Neural crest cell (in vitro differentiated cells): Measurements from ENCODE around the gene DNHD1. TPM values are rescaled to one million over a fixed set of nuclear protein-coding genes. Genes with fewer than 3 reads are reported as not detected.

ENCODE experiments used
- DNase-seq: peaks from one replicate; pipeline ENCODE4 v3.0.0; 2021; ENCODE audit warnings: low read depth, mixed read lengths, low spot score
- H3K27ac Mint-ChIP-seq: one replicate; pipeline ENCODE4 v1.8.0; 2021; ENCODE audit warnings: mild to moderate bottlenecking, mixed read lengths; ENCODE audit not compliant: unreplicated experiment
- H3K27me3 Mint-ChIP-seq: 2 replicates; pipeline ENCODE4 v1.8.0; 2021; ENCODE audit warnings: low read depth, mild to moderate bottlenecking, mixed read lengths
- H3K36me3 Mint-ChIP-seq: 2 replicates; pipeline ENCODE4 v1.8.0; 2021; ENCODE audit warnings: low read depth, mild to moderate bottlenecking, mixed read lengths
- H3K4me1 Mint-ChIP-seq: 2 replicates; pipeline ENCODE4 v1.8.0; 2021; ENCODE audit warnings: mixed read lengths
- H3K4me3 Mint-ChIP-seq: one replicate; pipeline ENCODE4 v1.8.0; 2021; ENCODE audit warnings: mild to moderate bottlenecking, mixed read lengths
- H3K9me3 Mint-ChIP-seq: 2 replicates; pipeline ENCODE4 v1.8.0; 2021; ENCODE audit warnings: mixed read lengths
- total RNA-seq: library from RNA; stranded (reverse); gene quantifications from 2 replicates; pipeline ENCODE4 v1.2.1, GENCODE V29; 2021
- TF ChIP-seq, protein P1 (sequence below): fragments of 200-600 bp; sonication (generic); conservative IDR thresholded peaks from 2 replicates; pipeline ENCODE4 v1.5.0; 2021; ENCODE audit warnings: antibody characterized with exemption, mild to moderate bottlenecking

DNHD1 gene
- total RNA-seq, 1 donor from 2014 or later, result 10.2 TPM

DNA sequence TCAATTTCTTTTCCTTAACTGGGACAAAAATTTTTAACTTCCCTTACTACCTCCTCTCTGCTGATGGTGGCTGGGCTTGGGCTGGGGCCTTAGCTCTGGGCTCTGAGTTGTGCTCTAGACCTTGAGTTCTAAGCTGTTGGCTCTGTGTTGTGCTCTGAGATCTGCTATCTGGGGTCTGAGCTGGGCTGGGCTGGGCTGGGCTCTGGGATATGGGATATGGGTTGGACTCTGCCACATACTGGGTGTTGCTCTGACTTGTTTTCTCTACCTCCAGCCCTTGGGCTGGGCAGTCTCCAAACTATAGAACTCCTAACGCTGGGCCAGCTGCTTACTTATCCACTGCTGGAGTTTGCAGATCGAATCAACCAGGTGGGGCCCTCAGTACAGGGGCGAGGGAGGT lies 41.9 kb downstream of the DNHD1 start:
- H3K27me3 Mint-ChIP-seq, result no peaks in the 10 kb centered on the region
- no peak for DNase-seq
- TF ChIP-seq, protein P1, sequence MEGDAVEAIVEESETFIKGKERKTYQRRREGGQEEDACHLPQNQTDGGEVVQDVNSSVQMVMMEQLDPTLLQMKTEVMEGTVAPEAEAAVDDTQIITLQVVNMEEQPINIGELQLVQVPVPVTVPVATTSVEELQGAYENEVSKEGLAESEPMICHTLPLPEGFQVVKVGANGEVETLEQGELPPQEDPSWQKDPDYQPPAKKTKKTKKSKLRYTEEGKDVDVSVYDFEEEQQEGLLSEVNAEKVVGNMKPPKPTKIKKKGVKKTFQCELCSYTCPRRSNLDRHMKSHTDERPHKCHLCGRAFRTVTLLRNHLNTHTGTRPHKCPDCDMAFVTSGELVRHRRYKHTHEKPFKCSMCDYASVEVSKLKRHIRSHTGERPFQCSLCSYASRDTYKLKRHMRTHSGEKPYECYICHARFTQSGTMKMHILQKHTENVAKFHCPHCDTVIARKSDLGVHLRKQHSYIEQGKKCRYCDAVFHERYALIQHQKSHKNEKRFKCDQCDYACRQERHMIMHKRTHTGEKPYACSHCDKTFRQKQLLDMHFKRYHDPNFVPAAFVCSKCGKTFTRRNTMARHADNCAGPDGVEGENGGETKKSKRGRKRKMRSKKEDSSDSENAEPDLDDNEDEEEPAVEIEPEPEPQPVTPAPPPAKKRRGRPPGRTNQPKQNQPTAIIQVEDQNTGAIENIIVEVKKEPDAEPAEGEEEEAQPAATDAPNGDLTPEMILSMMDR, result no peak
- H3K9me3 Mint-ChIP-seq, result no peaks in the 10 kb centered on the region
- H3K27ac Mint-ChIP-seq, result no peak overlapping the region
- peaks cover 6% of the 10 kb centered on the region for H3K4me1 Mint-ChIP-seq
- no peaks in the 10 kb centered on the region for H3K36me3 Mint-ChIP-seq
- no peak overlapping the region for H3K4me3 Mint-ChIP-seq

DNA sequence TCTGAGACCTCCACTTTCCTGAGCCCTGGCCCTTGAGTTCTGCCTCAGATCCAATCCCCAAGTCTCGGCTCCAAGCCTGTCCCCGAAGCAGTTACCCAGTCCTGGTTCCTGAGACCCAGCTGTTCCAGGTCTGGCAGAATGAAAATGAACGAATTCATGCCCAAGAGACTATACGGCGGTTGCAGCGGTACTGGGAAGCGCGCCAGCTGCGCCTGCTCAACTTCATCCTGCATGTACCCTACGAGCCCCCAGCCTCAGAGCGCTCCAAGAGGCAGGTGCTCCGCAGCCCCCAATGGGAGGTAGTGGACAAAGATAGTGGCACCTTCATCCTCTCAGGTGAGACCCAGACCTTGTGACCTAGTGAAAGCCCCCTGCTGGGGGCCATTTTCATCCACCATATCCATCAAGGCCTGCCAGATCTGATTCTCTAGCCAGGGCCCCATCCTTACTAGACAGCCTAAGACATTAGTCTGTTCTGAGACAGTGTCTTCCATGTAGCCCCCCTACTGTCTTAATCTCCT lies 42.7 kb downstream of the DNHD1 start:
- Mint-ChIP-seq H3K36me3 (no peaks in the 10 kb centered on the region), H3K4me3 (no peak overlapping the region), H3K27ac (peak overlapping the region; percentile 80), H3K9me3 (no peaks in the 10 kb centered on the region), H3K27me3 (no peaks in the 10 kb centered on the region), H3K4me1 (peaks cover 6% of the 10 kb centered on the region)
- DNase-seq, result no peak
- TF ChIP-seq, protein P1, result no peak

DNA sequence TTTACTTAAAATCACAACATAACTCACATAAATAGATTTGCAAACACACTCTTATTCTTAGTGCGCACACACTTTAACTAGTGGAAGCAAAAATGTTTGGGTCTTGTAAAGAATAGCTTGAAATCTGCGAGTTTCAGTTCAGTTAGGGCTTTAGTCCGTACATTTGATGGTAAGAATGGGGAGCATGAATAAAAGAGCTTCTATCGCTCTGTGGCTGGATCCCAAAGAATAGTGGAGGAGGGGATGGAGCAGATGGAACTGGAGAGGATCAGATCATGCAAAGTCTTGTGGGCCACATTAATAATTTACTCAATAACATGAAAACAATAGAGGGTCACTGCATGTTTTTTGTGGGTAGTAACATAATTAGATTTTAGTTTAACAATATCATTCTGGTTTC lies 44.3 kb downstream of the DNHD1 start:
- DNase-seq, result no peak
- Mint-ChIP-seq H3K27me3 (no peaks in the 10 kb centered on the region), H3K4me1 (peaks cover 6% of the 10 kb centered on the region), H3K27ac (no peak overlapping the region), H3K9me3 (no peaks in the 10 kb centered on the region), H3K4me3 (no peak overlapping the region), H3K36me3 (no peaks in the 10 kb centered on the region)
- TF ChIP-seq, protein P1, result no peak

DNA sequence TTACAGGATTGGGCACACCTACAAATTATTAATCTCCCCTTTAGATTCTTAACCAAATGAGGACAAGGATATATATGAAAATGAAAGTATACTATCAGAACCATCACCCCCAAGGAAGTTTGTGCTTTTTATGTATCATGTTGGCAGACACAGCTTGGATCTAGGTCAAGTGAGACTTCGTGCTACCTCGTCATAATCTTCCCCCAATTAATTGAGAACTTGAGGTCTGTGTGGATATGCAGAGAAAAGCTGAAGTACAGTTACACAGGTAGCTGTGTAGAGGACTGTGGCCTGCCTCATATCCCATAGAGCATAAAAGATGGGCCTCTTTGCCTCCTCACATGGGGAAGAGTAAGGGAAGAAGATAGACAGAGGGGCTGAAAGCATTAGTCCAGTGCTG lies 45.6 kb downstream of the DNHD1 start:
- no peak overlapping the region for H3K27ac Mint-ChIP-seq
- H3K4me1 Mint-ChIP-seq, result peaks cover 6% of the 10 kb centered on the region
- H3K36me3 Mint-ChIP-seq, result no peaks in the 10 kb centered on the region
- no peak for DNase-seq
- TF ChIP-seq, protein P1, result no peak
- H3K4me3 Mint-ChIP-seq, result no peak overlapping the region
- no peaks in the 10 kb centered on the region for H3K9me3 Mint-ChIP-seq
- no peaks in the 10 kb centered on the region for H3K27me3 Mint-ChIP-seq

DNA sequence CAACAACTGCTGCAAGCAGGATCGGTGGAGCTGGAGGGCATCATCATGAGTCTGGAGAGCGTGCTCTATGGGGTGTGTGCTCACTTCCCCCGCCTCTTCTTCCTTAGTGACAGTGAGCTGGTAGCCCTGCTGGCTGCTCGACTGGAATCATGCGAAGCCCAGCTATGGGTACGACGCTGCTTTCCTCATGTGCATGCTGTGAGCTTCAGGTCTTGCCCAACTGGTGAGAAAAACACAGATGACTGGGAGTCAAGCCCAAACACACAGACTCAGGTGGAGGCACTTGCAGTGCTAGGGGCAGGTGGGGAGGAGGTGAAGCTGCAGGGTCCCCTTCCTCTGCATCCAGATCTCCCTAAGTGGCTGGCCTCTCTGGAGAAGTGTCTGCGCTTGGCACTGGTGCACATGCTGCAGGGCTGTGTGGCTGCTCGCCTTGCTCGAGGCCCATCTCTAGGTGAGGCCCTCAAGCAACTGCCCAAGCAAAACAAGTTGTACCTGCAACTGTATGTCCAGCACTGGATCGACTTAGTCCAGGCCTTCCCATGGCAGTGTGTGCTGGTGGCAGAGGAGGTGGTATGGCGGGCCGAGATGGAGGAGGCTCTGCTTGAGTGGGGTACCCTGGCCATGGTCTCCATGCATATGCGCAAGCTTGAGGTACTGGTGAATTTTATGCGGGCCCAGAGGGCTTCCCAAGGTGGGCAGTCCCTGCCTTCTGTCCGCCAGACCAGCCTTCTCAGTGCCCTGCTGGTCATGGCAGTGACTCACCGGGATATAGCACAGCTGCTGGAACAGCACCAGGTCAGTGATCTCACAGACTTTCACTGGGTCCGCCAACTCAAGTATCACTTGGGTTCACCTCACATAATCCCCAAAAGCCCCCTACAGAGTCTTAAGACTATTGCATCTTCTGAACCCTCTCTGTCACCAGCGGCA lies 48.1 kb downstream of the DNHD1 start:
- no peaks in the 10 kb centered on the region for H3K9me3 Mint-ChIP-seq
- H3K4me3 Mint-ChIP-seq, result no peak overlapping the region
- no peak for DNase-seq
- H3K27me3 Mint-ChIP-seq, result no peaks in the 10 kb centered on the region
- H3K4me1 Mint-ChIP-seq, result peaks cover 6% of the 10 kb centered on the region
- TF ChIP-seq, protein P1, result no peak
- H3K36me3 Mint-ChIP-seq, result no peaks in the 10 kb centered on the region
- no peak overlapping the region for H3K27ac Mint-ChIP-seq
